SK-N-SH treated with all-trans-retinoic acid at 6 μM for 48 hours (cell line): ENCODE results near the gene C1QTNF9.

Experiments used
- ARNTL ChIP-seq: fragments of 450-650 bp; formaldehyde crosslinking; IDR thresholded peaks from 2 replicates; pipeline ENCODE4 v1.5.0; 2020; ENCODE audit warnings: low read depth, mild to moderate bottlenecking, moderate library complexity, borderline replicate concordance
- BACH2 ChIP-seq: fragments of 250-450 bp; sonication (Bioruptor Pico); IDR thresholded peaks from 2 replicates; pipeline ENCODE4 v1.9.0; 2021; ENCODE audit warnings: mild to moderate bottlenecking, borderline replicate concordance
- CREB5 ChIP-seq: fragments of 250-450 bp; sonication (Bioruptor Pico); IDR thresholded peaks from 2 replicates; pipeline ENCODE4 v1.5.1; 2020; ENCODE audit warnings: low read depth, mild to moderate bottlenecking, moderate library complexity
- CSDC2 ChIP-seq: fragments of 250-450 bp; sonication (Bioruptor Pico); IDR thresholded peaks from 2 replicates; pipeline ENCODE4 v1.5.0; 2020; ENCODE audit warnings: mild to moderate bottlenecking, moderate library complexity
- CSRNP3 ChIP-seq: fragments of 250-450 bp; sonication (Bioruptor Pico); IDR thresholded peaks from 2 replicates; pipeline ENCODE4 v1.5.1; 2021; ENCODE audit warnings: mild to moderate bottlenecking, moderate library complexity
- PPARA ChIP-seq: fragments of 250-450 bp; sonication (Bioruptor Pico); IDR thresholded peaks from 2 replicates; pipeline ENCODE4 v1.5.0; 2020; ENCODE audit warnings: mild to moderate bottlenecking, borderline replicate concordance
- SNAI2 ChIP-seq: fragments of 250-450 bp; sonication (Bioruptor Pico); IDR thresholded peaks from 2 replicates; pipeline ENCODE4 v1.5.0; 2020; ENCODE audit warnings: mild to moderate bottlenecking, moderate library complexity
- TCF4 ChIP-seq: fragments of 250-450 bp; sonication (Bioruptor Pico); IDR thresholded peaks from 2 replicates; pipeline ENCODE4 v1.8.0; 2021; ENCODE audit warnings: mild to moderate bottlenecking, moderate library complexity, borderline replicate concordance
- ZFP30 ChIP-seq: fragments of 450-650 bp; formaldehyde crosslinking; IDR thresholded peaks from 2 replicates; pipeline ENCODE4 v1.5.0; 2022; ENCODE audit warnings: mild to moderate bottlenecking, moderate library complexity
- ZNF565 ChIP-seq: fragments of 450-650 bp; formaldehyde crosslinking; conservative IDR thresholded peaks from 2 replicates; pipeline ENCODE4 v1.5.0; 2020; ENCODE audit warnings: low read depth, mild to moderate bottlenecking, moderate library complexity
- ZNF70 ChIP-seq: fragments of 450-650 bp; formaldehyde crosslinking; IDR thresholded peaks from 2 replicates; pipeline ENCODE4 v1.5.0; 2020; ENCODE audit warnings: mild to moderate bottlenecking, moderate library complexity
- ZNF8 ChIP-seq: fragments of 450-650 bp; formaldehyde crosslinking; IDR thresholded peaks from 2 replicates; pipeline ENCODE4 v1.5.0; 2020; ENCODE audit warnings: mild to moderate bottlenecking, moderate library complexity
- TF ChIP-seq, protein P1 (sequence below): fragments of 250-450 bp; sonication (Bioruptor Pico); IDR thresholded peaks from 2 replicates; pipeline ENCODE4 v1.8.0; 2020; ENCODE audit warnings: mild to moderate bottlenecking, moderate library complexity, borderline replicate concordance

DNA sequence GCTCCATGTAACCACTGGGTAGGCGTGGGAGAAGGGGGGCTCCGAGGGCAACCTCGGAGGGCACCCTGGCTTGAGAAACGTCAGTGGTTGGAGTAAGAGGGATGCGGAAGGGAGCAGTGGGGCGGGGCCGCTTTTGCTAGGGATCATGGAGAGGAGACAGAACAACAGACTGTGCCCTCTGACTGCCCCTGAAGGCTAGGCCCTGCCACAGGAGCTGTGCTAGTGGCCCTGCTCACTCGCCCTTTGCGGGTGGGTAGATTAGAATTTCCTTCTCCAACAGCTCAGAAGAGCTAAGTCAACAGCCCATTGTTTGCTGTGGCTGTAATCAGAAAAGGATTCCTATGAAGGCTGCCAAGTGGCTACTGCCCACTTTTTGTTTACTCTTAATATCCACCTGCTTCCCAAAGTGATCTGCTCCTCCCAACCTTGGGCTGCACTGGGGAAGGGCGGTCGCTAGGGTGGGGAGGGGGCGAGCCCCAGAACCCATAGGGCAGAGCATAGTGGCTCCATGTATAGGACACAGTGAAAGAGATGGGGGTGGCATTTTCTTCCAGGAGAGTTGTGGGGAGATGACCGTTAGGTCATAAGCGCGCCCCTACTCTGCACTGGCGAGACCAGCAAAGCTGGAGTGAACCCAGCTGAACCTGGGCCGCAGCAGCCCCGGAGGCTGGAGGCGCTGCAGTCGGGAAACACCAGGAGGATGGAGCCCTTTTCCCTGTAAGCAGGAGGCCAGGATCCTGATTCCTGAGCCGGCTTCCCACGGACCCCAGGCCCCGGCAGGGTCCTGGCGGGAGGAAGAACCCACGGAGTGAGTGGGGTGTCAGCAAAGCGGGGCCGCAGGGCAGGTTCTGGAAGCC is 1.9 kb upstream of the C1QTNF9 start:
- TF ChIP-seq BACH2 (CRISPR knock-in tag) (no peak), CREB5 (no peak), ZFP30 (no peak), ARNTL (CRISPR knock-in tag) (no peak), CSRNP3 (no peak), ZNF70 (CRISPR knock-in tag) (no peak), SNAI2 (CRISPR knock-in tag) (no peak), PPARA (CRISPR knock-in tag) (no peak), ZNF565 (CRISPR knock-in tag) (no peak), CSDC2 (CRISPR knock-in tag) (no peak), ZNF8 (no peak), TCF4 (CRISPR knock-in tag) (no peak)
- TF ChIP-seq, protein P1, sequence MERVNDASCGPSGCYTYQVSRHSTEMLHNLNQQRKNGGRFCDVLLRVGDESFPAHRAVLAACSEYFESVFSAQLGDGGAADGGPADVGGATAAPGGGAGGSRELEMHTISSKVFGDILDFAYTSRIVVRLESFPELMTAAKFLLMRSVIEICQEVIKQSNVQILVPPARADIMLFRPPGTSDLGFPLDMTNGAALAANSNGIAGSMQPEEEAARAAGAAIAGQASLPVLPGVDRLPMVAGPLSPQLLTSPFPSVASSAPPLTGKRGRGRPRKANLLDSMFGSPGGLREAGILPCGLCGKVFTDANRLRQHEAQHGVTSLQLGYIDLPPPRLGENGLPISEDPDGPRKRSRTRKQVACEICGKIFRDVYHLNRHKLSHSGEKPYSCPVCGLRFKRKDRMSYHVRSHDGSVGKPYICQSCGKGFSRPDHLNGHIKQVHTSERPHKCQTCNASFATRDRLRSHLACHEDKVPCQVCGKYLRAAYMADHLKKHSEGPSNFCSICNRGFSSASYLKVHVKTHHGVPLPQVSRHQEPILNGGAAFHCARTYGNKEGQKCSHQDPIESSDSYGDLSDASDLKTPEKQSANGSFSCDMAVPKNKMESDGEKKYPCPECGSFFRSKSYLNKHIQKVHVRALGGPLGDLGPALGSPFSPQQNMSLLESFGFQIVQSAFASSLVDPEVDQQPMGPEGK (CRISPR knock-in tag), result no peak
